ENCODE measurements around the gene EXOSC7. TPM values are rescaled to one million over a fixed set of nuclear protein-coding genes. Genes with fewer than 3 reads are reported as not detected.
"Not testable (repeated sequence)": the region's sequence is repeated elsewhere in the genome, so short reads cannot be mapped to it uniquely, and the experiment has no call there.

Gene EXOSC7
- total RNA-seq, 2 donors from 2014 or later, result 42.9 to 46.9 TPM

GRCh38 chr3:45041666-45042065 is 65.6 kb downstream of the EXOSC7 start:
- no peak overlapping the region for H3K4me3 Mint-ChIP-seq
- peaks cover 18% of the 10 kb centered on the region for H3K27me3 Mint-ChIP-seq (ENCODE audit: low read depth)
- no peaks in the 10 kb centered on the region for H3K9me3 Mint-ChIP-seq
- H3K4me1 Mint-ChIP-seq (ENCODE audit: low read depth), result peaks cover 33% of the 10 kb centered on the region
- ATAC-seq (replicated peaks in 1 of 2) (peak; percentile 20 to 32), DNase-seq (no peak)
- no peaks in the 10 kb centered on the region for H3K36me3 Mint-ChIP-seq (ENCODE audit: insufficient read depth in 2 of 2)
- H3K27ac Mint-ChIP-seq, result no peak overlapping the region

DNA sequence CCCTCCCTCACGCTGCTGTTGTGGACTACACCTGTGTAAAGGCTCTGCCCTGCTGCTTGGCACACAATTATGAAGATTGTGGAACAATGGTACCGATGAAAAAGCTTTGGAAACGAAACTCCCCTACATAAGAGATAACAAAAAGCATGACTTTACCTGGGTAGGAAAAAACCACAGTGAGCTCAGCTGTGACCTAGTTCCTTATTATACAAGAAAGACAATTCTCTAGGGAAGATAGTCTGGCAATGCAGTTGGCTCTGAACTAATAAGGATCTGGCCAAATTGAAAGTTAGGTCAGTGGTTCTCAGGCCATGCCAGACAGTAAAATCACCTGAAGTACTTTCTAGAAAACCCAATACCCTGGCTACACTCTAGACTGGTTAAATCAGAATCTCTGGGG is 66.1 kb downstream of the EXOSC7 start:
- Mint-ChIP-seq H3K36me3 (ENCODE audit: insufficient read depth in 2 of 2) (no peaks in the 10 kb centered on the region), H3K4me3 (no peak overlapping the region), H3K27ac (no peak overlapping the region), H3K4me1 (ENCODE audit: low read depth) (peaks cover 28% of the 10 kb centered on the region), H3K27me3 (ENCODE audit: low read depth) (peaks cover 17% of the 10 kb centered on the region), H3K9me3 (no peaks in the 10 kb centered on the region)
- no peak for ATAC-seq (replicated peaks in 1 of 2)
- DNase-seq, result no peak

GRCh38 chr3:45043728-45044299 is 67.8 kb downstream of the EXOSC7 start:
- Mint-ChIP-seq H3K27ac (no peak overlapping the region), H3K9me3 (no peaks in the 10 kb centered on the region), H3K27me3 (ENCODE audit: low read depth) (peaks cover 24% of the 10 kb centered on the region), H3K36me3 (ENCODE audit: insufficient read depth in 2 of 2) (no peaks in the 10 kb centered on the region), H3K4me1 (ENCODE audit: low read depth) (peaks cover 24% of the 10 kb centered on the region), H3K4me3 (no peak overlapping the region)
- no peak for ATAC-seq (replicated peaks in 1 of 2)
- DNase-seq, result no peak

DNA sequence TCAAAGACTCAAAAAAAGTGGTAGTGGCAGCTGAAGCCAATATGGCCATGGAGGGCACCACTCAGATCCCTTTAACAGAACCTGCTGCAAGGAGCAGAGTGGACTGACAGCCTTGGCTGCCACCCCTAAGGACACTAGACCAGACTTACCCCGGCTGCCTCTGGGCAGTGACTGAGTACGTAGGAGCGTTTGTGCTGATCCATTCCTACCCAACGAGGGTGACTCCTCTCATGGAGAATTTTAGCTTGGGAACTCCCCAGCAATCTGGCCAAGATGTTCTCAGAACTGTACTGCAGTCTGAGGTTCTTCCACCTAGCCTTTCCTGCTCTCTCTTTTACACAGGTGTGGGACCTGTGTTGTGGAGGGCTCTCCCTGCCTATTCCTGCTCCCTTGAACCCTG is 72.2 kb downstream of the EXOSC7 start:
- H3K4me1 Mint-ChIP-seq (ENCODE audit: low read depth), result no peaks in the 10 kb centered on the region
- no peaks in the 10 kb centered on the region for H3K9me3 Mint-ChIP-seq
- no peaks in the 10 kb centered on the region for H3K36me3 Mint-ChIP-seq (ENCODE audit: insufficient read depth in 2 of 2)
- no peak for ATAC-seq (replicated peaks in 1 of 2)
- no peak overlapping the region for H3K27ac Mint-ChIP-seq
- H3K4me3 Mint-ChIP-seq, result no peak overlapping the region
- peaks cover 38% of the 10 kb centered on the region for H3K27me3 Mint-ChIP-seq (ENCODE audit: low read depth)
- DNase-seq, result no peak

DNA sequence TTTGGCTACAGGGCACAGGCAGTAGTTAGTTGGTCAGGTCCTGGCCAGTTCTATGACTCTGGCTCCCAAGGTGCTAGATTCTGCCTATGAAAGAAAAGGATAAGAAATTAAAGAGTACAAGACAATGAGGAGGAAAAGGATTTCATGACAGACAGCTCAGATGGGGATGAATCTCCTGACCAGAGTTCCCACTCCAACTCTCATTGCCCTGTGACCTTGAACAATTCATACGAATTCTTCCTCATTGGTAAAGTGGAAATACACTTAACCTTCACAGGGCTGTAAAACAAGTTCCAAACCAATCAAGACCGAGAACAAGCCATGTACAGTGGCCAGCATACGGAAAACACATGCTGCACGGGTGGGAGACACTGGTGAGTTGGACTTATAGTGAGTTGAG is 73.8 kb downstream of the EXOSC7 start:
- Mint-ChIP-seq H3K27ac (no peak overlapping the region), H3K27me3 (ENCODE audit: low read depth) (peaks cover 37% of the 10 kb centered on the region), H3K4me3 (no peak overlapping the region), H3K9me3 (no peaks in the 10 kb centered on the region), H3K36me3 (ENCODE audit: insufficient read depth in 2 of 2) (no peaks in the 10 kb centered on the region), H3K4me1 (ENCODE audit: low read depth) (peaks cover 14% of the 10 kb centered on the region)
- DNase-seq (no peak), ATAC-seq (replicated peaks in 1 of 2) (no peak)

- Mint-ChIP-seq H3K4me1 (ENCODE audit: low read depth) (peaks cover 15% of the 10 kb centered on the region), H3K9me3 (no peaks in the 10 kb centered on the region), H3K27me3 (ENCODE audit: low read depth) (peaks cover 30% of the 10 kb centered on the region), H3K36me3 (ENCODE audit: insufficient read depth in 2 of 2) (no peaks in the 10 kb centered on the region), H3K27ac (no peak overlapping the region), H3K4me3 (no peak overlapping the region)
- DNase-seq (no peak), ATAC-seq (replicated peaks in 1 of 2) (no peak)
Measured at GRCh38 chr3:45051685-45052084, 75.6 kb downstream of the EXOSC7 start.

GRCh38 chr3:45053805-45054195 is 77.8 kb downstream of the EXOSC7 start:
- DNase-seq, H3K27ac Mint-ChIP-seq: not testable (repeated sequence)

GRCh38 chr3:45054196-45054857 is 78.3 kb downstream of the EXOSC7 start:
- H3K27me3 Mint-ChIP-seq (ENCODE audit: low read depth), result peaks cover 16% of the 10 kb centered on the region
- H3K4me3 Mint-ChIP-seq, result no peak overlapping the region
- H3K36me3 Mint-ChIP-seq (ENCODE audit: insufficient read depth in 2 of 2), result no peaks in the 10 kb centered on the region
- H3K4me1 Mint-ChIP-seq (ENCODE audit: low read depth), result peaks cover 29% of the 10 kb centered on the region
- DNase-seq (no peak), ATAC-seq (replicated peaks in 1 of 2) (no peak)
- no peaks in the 10 kb centered on the region for H3K9me3 Mint-ChIP-seq
- H3K27ac Mint-ChIP-seq, result peak overlapping the region; percentile 21

More at GRCh38 chr3:45053805-45054195, 77.8 kb downstream of the EXOSC7 start:
- H3K4me1 Mint-ChIP-seq (ENCODE audit: low read depth), result peaks cover 29% of the 10 kb centered on the region
- H3K27me3 Mint-ChIP-seq (ENCODE audit: low read depth), result peaks cover 21% of the 10 kb centered on the region
- not testable (repeated sequence) for ATAC-seq (replicated peaks in 1 of 2); H3K9me3 Mint-ChIP-seq; H3K4me3 Mint-ChIP-seq; H3K36me3 Mint-ChIP-seq (ENCODE audit: insufficient read depth in 2 of 2)

DNA sequence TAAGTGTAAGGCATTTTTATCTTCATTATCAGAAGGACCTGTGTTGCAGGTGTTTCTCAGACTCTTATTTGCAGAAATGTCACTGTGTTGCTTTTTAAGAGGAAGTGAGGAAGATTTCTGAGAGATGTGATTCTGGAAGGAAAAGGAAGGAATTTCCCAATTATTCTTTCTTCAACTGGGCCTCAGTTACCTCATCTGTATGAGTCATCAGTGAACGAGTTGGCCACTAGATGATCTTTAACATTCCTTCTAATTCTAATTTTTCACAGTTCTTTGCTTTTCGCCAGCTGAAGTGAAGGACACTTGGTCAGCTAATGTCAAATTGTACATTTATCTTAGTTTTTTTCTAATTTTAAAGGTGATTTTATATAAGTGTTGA is 79.0 kb downstream of the EXOSC7 start:
- H3K27me3 Mint-ChIP-seq (ENCODE audit: low read depth), result peaks cover 9% of the 10 kb centered on the region
- H3K27ac Mint-ChIP-seq, result no peak overlapping the region
- no peak for ATAC-seq (replicated peaks in 1 of 2)
- peaks cover 29% of the 10 kb centered on the region for H3K4me1 Mint-ChIP-seq (ENCODE audit: low read depth)
- H3K4me3 Mint-ChIP-seq, result no peak overlapping the region
- DNase-seq, result no peak
- no peaks in the 10 kb centered on the region for H3K36me3 Mint-ChIP-seq (ENCODE audit: insufficient read depth in 2 of 2)
- H3K9me3 Mint-ChIP-seq, result no peaks in the 10 kb centered on the region

GRCh38 chr3:45055411-45056143 is 79.5 kb downstream of the EXOSC7 start:
- peak in 1 of 2 donors; percentile 30 for ATAC-seq (replicated peaks in 1 of 2)
- H3K4me1 Mint-ChIP-seq (ENCODE audit: low read depth), result peaks cover 29% of the 10 kb centered on the region
- no peaks in the 10 kb centered on the region for H3K36me3 Mint-ChIP-seq (ENCODE audit: insufficient read depth in 2 of 2)
- H3K9me3 Mint-ChIP-seq, result no peaks in the 10 kb centered on the region
- H3K27ac Mint-ChIP-seq, result no peak overlapping the region
- DNase-seq, result no peak
- H3K4me3 Mint-ChIP-seq, result no peak overlapping the region
- peaks cover 7% of the 10 kb centered on the region for H3K27me3 Mint-ChIP-seq (ENCODE audit: low read depth)

- Mint-ChIP-seq H3K4me1 (ENCODE audit: low read depth) (peaks cover 29% of the 10 kb centered on the region), H3K36me3 (ENCODE audit: insufficient read depth in 2 of 2) (no peaks in the 10 kb centered on the region), H3K9me3 (no peaks in the 10 kb centered on the region), H3K4me3 (no peak overlapping the region), H3K27ac (no peak overlapping the region), H3K27me3 (ENCODE audit: low read depth) (peaks cover 7% of the 10 kb centered on the region)
- ATAC-seq (replicated peaks in 1 of 2) (no peak), DNase-seq (no peak)
Measured at GRCh38 chr3:45056608-45057301, 80.7 kb downstream of the EXOSC7 start.

- H3K27ac Mint-ChIP-seq, result no peak overlapping the region
- peaks cover 7% of the 10 kb centered on the region for H3K27me3 Mint-ChIP-seq (ENCODE audit: low read depth)
- peaks cover 29% of the 10 kb centered on the region for H3K4me1 Mint-ChIP-seq (ENCODE audit: low read depth)
- DNase-seq (peak in 1 of 2 donors; percentile 29), ATAC-seq (replicated peaks in 1 of 2) (peak; percentile 37 to 52)
- no peaks in the 10 kb centered on the region for H3K9me3 Mint-ChIP-seq
- no peaks in the 10 kb centered on the region for H3K36me3 Mint-ChIP-seq (ENCODE audit: insufficient read depth in 2 of 2)
- no peak overlapping the region for H3K4me3 Mint-ChIP-seq
Measured at GRCh38 chr3:45057557-45057956, 81.5 kb downstream of the EXOSC7 start.

DNA sequence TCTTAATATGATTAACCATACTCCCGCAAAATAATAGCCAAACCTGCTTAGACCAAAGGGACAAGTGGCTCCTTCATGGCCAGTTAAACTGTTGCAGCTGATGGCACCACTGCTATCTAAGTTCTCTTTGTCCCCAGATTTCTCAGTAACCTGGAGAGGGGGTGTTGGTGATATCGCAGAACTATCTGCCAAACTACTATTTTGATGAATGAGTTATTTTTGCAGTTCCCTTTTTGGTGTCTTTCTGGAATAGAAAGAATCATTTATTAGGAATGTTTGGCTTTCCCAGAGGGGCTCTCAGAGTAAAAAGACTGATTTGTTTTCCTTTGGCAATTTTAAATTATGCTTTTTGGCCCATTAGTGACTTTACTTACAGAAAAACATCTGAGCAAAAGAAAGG is 83.1 kb downstream of the EXOSC7 start:
- H3K36me3 Mint-ChIP-seq (ENCODE audit: insufficient read depth in 2 of 2), result no peaks in the 10 kb centered on the region
- no peak for ATAC-seq (replicated peaks in 1 of 2)
- no peak for DNase-seq
- H3K4me3 Mint-ChIP-seq, result no peak overlapping the region
- H3K4me1 Mint-ChIP-seq (ENCODE audit: low read depth), result peaks cover 21% of the 10 kb centered on the region
- no peaks in the 10 kb centered on the region for H3K9me3 Mint-ChIP-seq
- H3K27me3 Mint-ChIP-seq (ENCODE audit: low read depth), result peaks cover 7% of the 10 kb centered on the region
- H3K27ac Mint-ChIP-seq, result no peak overlapping the region

All from activated T-cell treated with anti-CD3 and anti-CD28 coated beads, Interleukin-2, amount 50 U/mL, for 72 hours (primary cell).